ENCODE data around the gene GPAM. TPM values are rescaled to one million over a fixed set of nuclear protein-coding genes. Genes with fewer than 3 reads are reported as not detected.

GPAM gene
- total and polyA plus RNA-seq, 9 of the 15 experiments (the other 6 are each of a cell fraction or from before 2014, with no cell fraction given) = 3.5 to 7.5 (median 5.5) TPM

- no peak overlapping the region for H2AFZ ChIP-seq (ENCODE audit: low read depth, low read length)
- H3K9me3 ChIP-seq (replicated peaks; ENCODE audit: control insufficient read depth, insufficient read depth, low read depth, low read length) = no peaks in the 10 kb centered on the region
- no peaks in the 10 kb centered on the region for H3K9me1 ChIP-seq (ENCODE audit: control insufficient read depth, insufficient read depth, low read length)
- CTCF ChIA-PET (ENCODE audit: low intra/inter-chr PET ratio) = interaction anchor here (1.8 kb wide), 1 partner anchor 294 kb away, joined by 11 read pairs; no protein-coding TSS in a partner anchor
- H4K20me1 ChIP-seq (replicated peaks; ENCODE audit: control insufficient read depth, insufficient read depth, low read length) = no peaks in the 10 kb centered on the region; the same call in 1 of the 2 replicates
- peaks cover 0 to 17% of the 10 kb centered on the region in 2 experiments; a peak in 2 of 5 replicates for H3K27me3 ChIP-seq (ENCODE audit: control insufficient read depth in 2 of 2, insufficient read depth in 2 of 2, low read length in 2 of 2)
- DNase-seq (ENCODE audit: extremely low read depth in 1 of 4, low spot score in 3 of 4) = no peak
- H3K4me3 ChIP-seq = no peak overlapping the region
- in situ Hi-C loops (cut with MboI) (no loop called here), intact Hi-C loops (cut with micrococcal nuclease) (loop anchor here (10.0 kb wide), 1 partner anchor 174 kb away; no protein-coding TSS in a partner anchor)
- H3K9ac ChIP-seq (ENCODE audit: insufficient read depth in 1 of 2, low read depth in 2 of 2, low read length in 2 of 2) = no peak overlapping the region
- no peaks in the 10 kb centered on the region for H3K79me2 ChIP-seq (ENCODE audit: control insufficient read depth, insufficient read depth, low read length)
- no peak for ATAC-seq
- BruUV-seq (replicated peaks) = no TSS peak
- 6% methylated on average over 5 of the region's 5 CpGs for WGBS (ENCODE audit: insufficient coverage, low coverage, missing lambda C conversion rate)
- H3K4me2 ChIP-seq (ENCODE audit: insufficient read depth, low read length) = no peak overlapping the region
- no peaks in the 10 kb centered on the region for H3K36me3 ChIP-seq (ENCODE audit: control insufficient read depth, insufficient read depth, low read length)
- TF ChIP-seq, protein P1, sequence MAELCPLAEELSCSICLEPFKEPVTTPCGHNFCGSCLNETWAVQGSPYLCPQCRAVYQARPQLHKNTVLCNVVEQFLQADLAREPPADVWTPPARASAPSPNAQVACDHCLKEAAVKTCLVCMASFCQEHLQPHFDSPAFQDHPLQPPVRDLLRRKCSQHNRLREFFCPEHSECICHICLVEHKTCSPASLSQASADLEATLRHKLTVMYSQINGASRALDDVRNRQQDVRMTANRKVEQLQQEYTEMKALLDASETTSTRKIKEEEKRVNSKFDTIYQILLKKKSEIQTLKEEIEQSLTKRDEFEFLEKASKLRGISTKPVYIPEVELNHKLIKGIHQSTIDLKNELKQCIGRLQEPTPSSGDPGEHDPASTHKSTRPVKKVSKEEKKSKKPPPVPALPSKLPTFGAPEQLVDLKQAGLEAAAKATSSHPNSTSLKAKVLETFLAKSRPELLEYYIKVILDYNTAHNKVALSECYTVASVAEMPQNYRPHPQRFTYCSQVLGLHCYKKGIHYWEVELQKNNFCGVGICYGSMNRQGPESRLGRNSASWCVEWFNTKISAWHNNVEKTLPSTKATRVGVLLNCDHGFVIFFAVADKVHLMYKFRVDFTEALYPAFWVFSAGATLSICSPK (IDR thresholded peaks at IDR 0.05; ENCODE audit: borderline replicate concordance) = no peak
- TF ChIP-seq OTX1 (CRISPR knock-in tag; IDR thresholded peaks at IDR 0.05) (no peak), SPI1 (IDR thresholded peaks at IDR 0.05; ENCODE audit: borderline replicate concordance, low read depth, low read length) (no peak), PHTF2 (CRISPR knock-in tag; IDR thresholded peaks at IDR 0.05) (no peak)
- H3K27ac ChIP-seq (ENCODE audit: extremely low read depth, low read depth, low read length) = no peak overlapping the region
- FAIRE-seq = no peak
- POLR2A ChIA-PET = no interaction called here
- no peaks in the 10 kb centered on the region; a peak in 2 of 5 replicates for H3K4me1 ChIP-seq (replicated peaks in 1 of 2; ENCODE audit: control insufficient read depth in 2 of 2, insufficient read depth in 2 of 2, low read length in 2 of 2)
Measured at GRCh38 chr10:112141292-112141691, 42.3 kb downstream of the GPAM start.

Data from K562 (cell line).